Epithelial cell of esophagus (primary cell): ENCODE measurements around the gene SUDS3.
A peak's percentile ranks its signal among the peaks of the same experiment; 100 is the strongest.

ENCODE experiments used
- DNase-seq: peaks from one replicate; pipeline ENCODE4 v3.0.0; 2010; ENCODE audit warnings: low read depth
- H3K4me3 ChIP-seq: 2 replicates; pipeline ENCODE4 v1.5.1; 2011; ENCODE audit warnings: mild to moderate bottlenecking, low read length, control low read depth
- CTCF ChIP-seq: IDR thresholded peaks from 2 replicates; pipeline ENCODE4 v1.5.1; 2011; ENCODE audit warnings: low read depth, mild to moderate bottlenecking, low read length, control low read depth, inconsistent platforms; ENCODE audit not compliant: insufficient read depth; ENCODE audit errors: missing control alignments

The SUDS3 gene

GRCh38 chr12:118374909-118375308 lies 1.4 kb upstream of the SUDS3 start:
- H3K4me3 ChIP-seq: no peak overlapping the region
- TF ChIP-seq CTCF: no peak
- DNase-seq: no peak

- no peak for DNase-seq
- no peak for TF ChIP-seq CTCF
- H3K4me3 ChIP-seq: no peak overlapping the region
Measured at GRCh38 chr12:118375348-118375747, 1.0 kb upstream of the SUDS3 start.

GRCh38 chr12:118377021-118377883 lies 897 bp downstream of the SUDS3 start:
- peak overlapping the region; percentile 84 for H3K4me3 ChIP-seq
- peak; percentile 17 for DNase-seq
- TF ChIP-seq CTCF: no peak

GRCh38 chr12:118377884-118378470 lies 1.6 kb downstream of the SUDS3 start:
- DNase-seq: peak; percentile 47
- H3K4me3 ChIP-seq: peak overlapping the region; percentile 84
- TF ChIP-seq CTCF: peak; percentile 94

- no peak overlapping the region for H3K4me3 ChIP-seq
- no peak for TF ChIP-seq CTCF
- DNase-seq: no peak
Measured at GRCh38 chr12:118391424-118391823, 15.1 kb downstream of the SUDS3 start.

GRCh38 chr12:118391836-118392235 lies 15.5 kb downstream of the SUDS3 start:
- H3K4me3 ChIP-seq: no peak overlapping the region
- no peak for DNase-seq
- no peak for TF ChIP-seq CTCF
